GM18520 (cell line): Measurements from ENCODE around the gene LRRC9.

Experiments
- ATAC-seq: cut with Tn5 transposase; IDR thresholded peaks from one replicate; pipeline ENCODE4 v1.9.1; 2021; ENCODE audit not compliant: unreplicated experiment

LRRC9 gene

GRCh38 chr14:59919570-59920377 is at the start of gene LRRC9:
TSS of gene LRRC9 (plus strand) at chr14:59920144.
- ATAC-seq, result no peak

DNA sequence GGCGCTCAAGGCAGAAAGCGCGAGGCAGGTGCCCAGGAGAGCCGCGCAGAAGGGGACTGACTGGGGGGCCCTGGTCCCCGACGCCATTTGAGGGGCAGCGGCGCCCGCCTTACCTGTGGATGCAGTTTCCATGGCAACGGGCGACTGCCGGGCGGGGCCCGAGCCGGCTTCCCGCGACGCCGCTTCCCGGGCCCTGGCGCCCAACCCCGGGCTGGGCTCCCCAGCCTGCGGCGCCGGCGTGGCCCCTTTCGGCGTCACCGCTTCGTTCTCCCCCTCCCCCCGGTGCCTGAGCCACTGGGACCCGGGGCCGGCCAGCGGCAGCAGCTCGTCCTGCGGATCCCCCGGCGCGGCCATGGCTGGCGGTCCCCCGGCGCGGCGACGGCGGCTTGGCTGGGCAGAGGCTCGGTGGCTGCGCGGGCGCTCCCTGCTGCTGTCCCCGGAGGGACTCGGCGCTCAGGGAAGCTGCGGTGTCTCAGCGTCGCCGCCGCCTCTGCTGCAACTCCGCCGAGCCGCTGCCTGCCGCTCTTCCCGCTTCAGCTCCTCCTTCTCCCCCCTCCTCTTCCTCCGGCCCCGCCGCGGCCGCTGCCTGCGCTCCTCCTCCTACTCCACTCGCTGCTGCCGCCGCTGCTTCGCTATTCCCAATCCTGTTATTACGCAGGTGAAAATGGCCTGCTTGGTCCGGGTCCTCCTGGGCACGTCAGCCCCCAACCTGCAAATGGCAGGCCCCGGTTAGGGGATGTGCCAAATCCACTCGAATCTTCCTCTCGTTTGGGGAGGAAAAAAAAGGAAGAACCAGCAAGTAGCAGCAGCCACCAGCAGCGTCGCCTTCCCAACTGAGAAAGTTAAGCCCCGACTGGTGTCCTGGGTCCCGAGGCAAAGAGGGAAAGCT is 49.4 kb upstream of the LRRC9 start, which contains the start of gene RTN1:
RTN1 (minus strand) TSS at position 500 of the 889 bp plus-strand sequence; CDS start at position 354, 146 bp downstream.
- no peak for ATAC-seq

- ATAC-seq, result no peak
Observed at GRCh38 chr14:59871166-59871495, 48.8 kb upstream of the LRRC9 start.

DNA sequence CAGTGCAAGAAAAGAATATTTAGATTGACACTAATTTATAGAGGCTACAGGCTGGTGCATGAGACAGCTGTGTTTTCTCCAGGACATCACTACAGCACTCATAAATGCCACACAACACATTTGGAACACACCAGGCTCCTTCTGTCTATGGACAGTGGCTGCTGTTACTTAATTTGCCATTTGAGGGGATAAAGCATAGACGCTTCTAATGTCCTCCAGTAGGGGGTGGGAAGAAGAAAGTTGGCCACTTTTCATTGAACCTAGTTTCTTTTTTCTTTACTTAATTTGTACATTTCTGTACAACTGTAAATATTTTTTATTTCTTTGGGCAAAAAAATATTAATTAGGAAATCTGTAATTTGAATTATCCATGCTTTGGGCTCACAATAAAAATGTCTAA is 37.0 kb upstream of the LRRC9 start:
- ATAC-seq, result no peak

GRCh38 chr14:59890676-59891075 is 29.3 kb upstream of the LRRC9 start:
- no peak for ATAC-seq

DNA sequence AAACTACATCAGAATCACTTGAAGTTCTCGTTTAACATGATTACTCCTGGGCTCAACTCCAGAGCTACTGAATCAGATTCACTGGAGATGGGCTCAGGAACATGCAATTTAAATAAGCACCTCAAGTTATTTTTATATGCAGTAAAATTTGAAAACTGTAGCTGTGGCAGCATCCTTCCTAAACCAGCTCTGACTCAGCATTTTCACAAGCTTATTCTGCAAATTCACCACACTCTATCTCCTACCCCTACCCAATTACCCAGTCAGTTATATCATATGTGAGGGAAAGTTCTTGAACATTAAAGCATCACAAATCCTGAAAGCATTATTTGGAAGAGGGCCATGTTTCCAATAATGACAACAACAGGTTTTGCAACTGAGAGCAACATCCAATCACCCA is 24.2 kb upstream of the LRRC9 start:
- no peak for ATAC-seq

DNA sequence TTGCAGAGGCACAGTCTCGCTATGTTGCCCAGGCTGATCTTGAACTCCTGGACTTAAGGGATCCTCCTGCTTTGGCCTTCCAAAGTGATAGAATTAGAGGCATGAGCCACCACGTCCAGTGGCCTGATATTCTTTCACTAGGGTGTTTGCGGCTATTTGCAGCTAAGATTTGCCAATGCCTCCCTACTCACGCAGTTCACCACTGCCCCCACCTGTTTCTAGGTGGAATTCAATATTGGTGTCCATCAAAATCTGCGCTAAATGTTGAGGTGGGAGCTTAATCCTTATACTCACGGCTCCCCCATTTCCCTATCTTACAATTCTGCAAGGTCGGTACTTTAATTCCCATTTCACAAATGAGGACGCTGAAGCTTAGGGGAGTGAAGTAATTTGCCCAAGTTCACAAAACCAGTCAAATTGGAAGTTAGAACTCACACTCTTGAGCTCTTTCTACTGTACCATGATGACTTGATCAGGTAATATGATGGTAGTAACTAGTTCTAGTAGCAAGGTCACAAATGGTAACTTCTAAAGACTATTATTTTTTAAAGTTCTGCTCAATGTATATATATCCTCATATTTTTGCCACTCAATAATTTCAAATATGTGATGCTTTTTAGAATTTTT is 22.1 kb upstream of the LRRC9 start:
- no peak for ATAC-seq

- ATAC-seq, result no peak
Observed at GRCh38 chr14:59900556-59900955, 19.4 kb upstream of the LRRC9 start.

DNA sequence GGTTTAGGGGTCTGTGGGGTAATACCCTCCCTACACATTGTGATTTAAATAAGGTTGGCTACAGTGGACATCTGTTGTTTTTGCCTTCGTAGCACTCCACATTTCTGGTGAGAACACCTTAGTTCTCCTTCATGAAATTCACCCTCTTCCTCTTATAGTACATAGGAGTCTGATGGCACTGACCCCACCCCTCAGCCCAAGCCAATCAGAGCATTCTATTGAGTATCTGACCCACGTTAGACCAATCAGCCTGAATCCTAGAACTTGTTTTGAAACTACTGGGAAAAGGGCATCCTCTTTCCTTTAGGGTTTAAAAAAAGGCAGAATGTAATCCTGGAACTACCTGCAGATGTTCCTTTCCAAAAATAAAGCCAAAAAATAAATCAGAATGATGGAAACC is 15.8 kb upstream of the LRRC9 start:
- ATAC-seq, result no peak

DNA sequence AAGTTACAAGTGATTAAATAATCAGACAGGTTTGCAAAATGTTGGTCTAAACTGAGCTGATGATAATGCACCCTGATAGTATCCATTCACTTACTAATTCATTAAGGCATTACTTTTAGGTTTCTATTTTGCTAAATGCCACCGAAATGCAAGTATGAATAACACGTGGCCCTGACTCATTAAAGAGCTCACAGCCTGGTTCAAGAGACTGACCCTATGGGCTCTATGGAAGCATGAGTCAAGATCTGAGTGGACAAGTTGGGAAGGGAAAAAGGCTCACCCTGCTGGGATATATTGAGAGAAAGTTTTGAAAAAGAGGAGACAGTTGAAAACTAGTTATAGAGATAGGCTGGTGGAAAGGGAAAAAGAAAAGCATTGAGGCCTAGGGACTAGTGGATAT is 14.8 kb upstream of the LRRC9 start:
- no peak for ATAC-seq

DNA sequence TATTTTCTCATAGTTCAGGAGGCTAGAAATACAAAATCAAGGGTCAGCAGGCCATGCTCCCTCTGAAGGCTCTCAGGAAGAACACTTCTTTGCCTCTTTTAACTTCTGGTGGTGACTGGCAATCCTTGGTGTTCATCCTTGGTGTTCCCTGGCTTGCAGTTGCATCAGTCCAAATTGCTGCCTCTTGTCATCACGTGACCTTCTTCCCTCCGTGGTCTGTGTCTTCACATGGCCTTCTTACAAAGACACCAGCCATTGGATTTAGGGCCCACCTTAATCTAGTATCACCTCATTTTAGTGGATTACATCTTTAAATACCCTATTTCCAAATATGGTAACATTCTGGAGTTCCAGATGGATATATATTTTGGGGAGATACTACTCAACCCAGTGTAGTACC is 7.5 kb upstream of the LRRC9 start:
- ATAC-seq, result no peak

- no peak for ATAC-seq
Observed at GRCh38 chr14:59913187-59913586, 6.8 kb upstream of the LRRC9 start.

GRCh38 chr14:59918824-59919569 is 947 bp upstream of the LRRC9 start:
- ATAC-seq, result no peak

GRCh38 chr14:59920378-59920683 is 387 bp downstream of the LRRC9 start:
- no peak for ATAC-seq

GRCh38 chr14:59925797-59926196 is 5.9 kb downstream of the LRRC9 start:
- no peak for ATAC-seq

DNA sequence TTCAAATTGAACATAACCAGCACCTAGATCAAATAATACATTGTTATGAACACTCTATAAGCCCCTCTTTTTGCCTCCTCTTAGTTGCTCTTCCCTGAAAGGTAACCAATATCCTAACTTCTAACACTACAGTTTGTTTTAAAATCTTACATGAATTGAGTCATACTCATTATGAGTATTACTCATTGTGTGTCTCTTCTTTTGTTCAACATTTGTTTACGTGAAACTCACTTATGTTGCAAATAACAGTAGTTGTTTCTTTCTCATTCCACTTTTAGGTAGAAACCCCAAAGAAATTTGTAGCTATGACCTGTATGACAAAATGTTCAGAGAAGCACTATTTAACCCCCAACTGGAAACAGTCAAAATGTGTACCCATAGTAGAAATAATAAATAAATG is 6.6 kb downstream of the LRRC9 start:
- ATAC-seq, result no peak

- no peak for ATAC-seq
Observed at GRCh38 chr14:59931237-59931636, 11.3 kb downstream of the LRRC9 start.

DNA sequence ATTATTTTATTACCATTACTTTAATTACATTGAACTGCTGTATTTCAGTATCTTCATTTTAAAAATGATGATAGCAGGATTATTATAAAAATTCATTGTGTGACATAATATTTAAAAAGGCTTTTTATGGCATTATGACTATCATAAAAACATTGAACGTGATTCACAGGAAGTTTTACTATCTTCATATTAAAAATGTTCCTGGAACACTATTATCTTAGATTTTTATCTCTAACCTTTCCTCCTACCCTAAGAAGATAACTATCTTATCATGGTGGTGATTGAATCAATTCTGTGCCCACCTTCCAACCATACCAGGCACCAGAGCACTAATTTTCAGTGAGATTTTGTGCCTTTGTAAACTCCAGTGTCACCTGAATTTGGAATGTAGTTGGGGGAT is 16.2 kb downstream of the LRRC9 start:
- ATAC-seq, result no peak

GRCh38 chr14:59939828-59940227 is 19.9 kb downstream of the LRRC9 start:
- ATAC-seq, result peak; percentile 51

GRCh38 chr14:59942296-59942862 is 22.4 kb downstream of the LRRC9 start:
- ATAC-seq, result peak; percentile 32

GRCh38 chr14:59944909-59945308 is 25.0 kb downstream of the LRRC9 start:
- no peak for ATAC-seq
